GDM1 (cell line): ENCODE data around the gene TBCA.
A peak's percentile ranks its signal among the peaks of the same experiment; 100 is the strongest.

Experiments used
- DNase-seq: peaks from one replicate; lab custom pipeline; 2025; lab: John Stamatoyannopoulos, UW

Gene TBCA

GRCh38 chr5:77775790-77776553, at the start of gene TBCA:
TSS of gene TBCA (minus strand) at chr5:77776339. CDS start at chr5:77776257, 82 bp downstream.
- DNase-seq = peak; percentile 92

GRCh38 chr5:77824981-77825380, 48.8 kb upstream of the TBCA start:
- DNase-seq = no peak

- DNase-seq = no peak
These were observed 40.5 kb upstream of the TBCA start for GRCh38 chr5:77816686-77817085.

DNA sequence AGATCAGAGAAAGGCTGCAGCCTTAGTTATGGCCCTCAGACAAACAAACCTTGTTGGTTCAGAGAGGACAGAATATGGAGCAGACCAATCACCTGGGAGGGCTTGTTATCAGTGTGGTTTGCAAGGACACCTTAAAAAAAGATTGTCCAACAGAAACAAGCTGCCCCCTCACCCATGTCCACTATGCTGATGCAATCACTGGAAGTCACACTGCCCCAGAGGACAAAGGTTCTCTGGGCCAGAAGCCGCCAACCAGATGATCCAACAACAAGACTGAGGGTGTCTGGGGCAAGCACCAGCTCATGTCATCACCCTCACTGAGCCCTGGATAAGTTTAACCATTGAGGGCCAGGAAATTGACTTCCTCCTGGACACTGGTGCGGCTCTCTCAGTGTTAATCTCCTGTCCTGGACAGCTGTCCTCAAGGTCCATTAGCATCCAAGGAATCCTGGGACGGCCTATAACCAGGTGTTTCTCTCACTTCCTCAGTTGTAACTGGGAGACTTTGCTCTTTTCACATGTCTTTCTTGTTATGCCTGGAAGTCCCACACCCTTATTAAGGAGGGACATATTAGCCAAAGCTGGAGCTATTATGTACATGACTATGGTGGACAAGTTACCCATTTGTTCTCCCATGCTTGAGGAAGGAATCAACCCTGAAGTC, 36.9 kb upstream of the TBCA start:
- DNase-seq = no peak

DNA sequence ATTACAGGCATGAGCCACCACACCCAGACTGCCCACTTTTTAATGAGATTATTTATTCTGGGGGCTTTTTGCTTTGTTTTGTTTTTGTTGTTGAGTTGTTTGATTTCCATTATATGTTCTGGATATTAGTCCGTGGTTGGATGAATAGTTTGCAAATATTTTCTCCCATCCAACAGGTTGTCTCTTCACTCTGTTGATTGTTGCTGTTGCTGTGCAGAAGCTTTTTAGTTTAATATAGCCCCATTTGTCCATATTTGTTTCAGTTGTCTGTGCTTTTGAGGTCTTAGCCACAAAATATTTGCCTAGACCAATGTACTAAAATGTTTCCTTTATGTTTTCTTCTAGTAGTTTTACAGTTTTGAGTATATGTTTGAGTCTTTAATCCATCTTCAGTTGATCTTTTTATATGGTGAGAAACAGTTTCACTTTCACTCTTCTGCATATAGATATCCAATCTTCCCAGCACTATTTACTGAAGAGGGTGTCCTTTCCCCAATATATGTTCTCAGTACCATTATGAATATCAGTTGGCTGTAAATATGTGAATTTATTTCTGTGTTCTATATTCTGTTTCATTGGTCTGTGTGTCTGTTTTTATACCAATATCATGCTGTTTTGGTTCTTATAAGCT, 30.2 kb upstream of the TBCA start:
- DNase-seq = no peak

GRCh38 chr5:77798456-77798855, 22.3 kb upstream of the TBCA start:
- peak; percentile 64 for DNase-seq

DNA sequence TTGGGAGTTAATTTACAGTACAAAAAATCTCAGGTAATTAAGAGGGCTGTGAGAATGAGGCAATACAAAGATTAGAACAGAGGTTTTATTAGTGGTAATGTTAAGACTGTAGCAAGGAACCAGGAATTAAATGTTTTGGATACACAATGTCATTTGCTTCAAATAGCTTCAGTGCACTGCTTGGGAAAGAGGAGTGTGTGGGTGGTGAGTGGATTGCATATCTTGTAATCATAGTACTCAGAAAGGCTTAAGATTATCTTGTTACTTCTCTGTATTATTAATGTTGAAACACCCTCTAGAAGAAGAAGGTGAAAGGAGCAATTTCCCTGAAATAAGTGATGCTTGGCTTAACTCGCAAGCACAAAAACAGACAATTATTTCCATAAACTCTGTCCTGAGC, 21.0 kb upstream of the TBCA start:
- DNase-seq = no peak

DNA sequence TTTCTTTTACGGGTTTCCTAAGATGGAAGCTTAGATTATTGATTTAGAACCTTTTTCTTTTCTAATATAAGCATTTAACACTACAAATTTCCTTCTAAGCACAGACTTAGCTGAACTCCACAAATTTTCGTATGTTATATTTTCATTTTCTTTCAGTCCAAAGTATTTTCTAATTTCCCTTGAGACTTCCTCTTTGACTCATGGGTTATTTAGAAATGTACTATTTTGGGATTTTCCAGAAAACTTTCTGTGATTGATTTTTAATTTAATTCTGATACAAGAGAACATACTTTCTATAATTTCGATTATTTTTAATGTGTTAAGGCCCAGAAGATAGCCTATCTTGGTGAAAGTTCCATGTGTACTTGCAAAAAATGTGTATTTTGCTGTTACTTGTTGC, 19.7 kb upstream of the TBCA start:
- no peak for DNase-seq

DNA sequence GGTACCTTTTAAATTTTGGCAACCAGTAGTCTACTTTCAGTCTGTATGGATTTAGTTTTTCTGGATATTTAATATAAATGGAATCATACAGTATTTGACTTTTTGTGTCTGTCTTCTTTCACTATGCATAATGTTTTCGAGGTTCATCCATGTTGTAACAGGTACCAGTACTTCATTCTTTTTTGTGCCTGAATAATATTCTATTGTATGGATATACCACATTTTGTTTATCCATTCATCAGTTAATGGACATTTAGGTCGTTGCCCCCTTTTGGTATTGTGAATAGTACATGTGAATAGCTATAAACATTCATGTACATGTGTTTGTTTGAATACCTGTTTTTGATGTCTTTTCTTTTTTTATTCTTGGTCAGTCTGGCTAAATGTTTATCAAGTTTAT, 19.1 kb upstream of the TBCA start:
- DNase-seq = no peak

DNA sequence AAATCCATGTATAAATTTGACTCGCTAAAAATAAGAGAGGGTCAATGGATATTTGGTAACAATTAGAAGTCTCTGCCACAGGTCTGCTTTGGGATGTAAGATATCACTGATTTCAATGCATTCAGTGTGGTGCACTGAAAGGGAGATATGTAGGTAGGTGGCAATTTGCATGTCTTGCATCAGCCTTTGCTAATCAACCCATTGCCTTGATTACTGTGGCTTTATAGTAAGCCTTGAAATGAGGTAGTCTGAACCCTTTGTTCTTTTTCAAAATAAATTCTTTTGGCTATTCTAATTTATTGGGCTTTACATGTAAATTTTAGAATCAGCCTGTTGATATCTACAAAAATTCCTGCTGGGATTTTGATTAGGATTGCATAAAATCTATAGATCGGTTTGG, 15.8 kb upstream of the TBCA start:
- DNase-seq = no peak

DNA sequence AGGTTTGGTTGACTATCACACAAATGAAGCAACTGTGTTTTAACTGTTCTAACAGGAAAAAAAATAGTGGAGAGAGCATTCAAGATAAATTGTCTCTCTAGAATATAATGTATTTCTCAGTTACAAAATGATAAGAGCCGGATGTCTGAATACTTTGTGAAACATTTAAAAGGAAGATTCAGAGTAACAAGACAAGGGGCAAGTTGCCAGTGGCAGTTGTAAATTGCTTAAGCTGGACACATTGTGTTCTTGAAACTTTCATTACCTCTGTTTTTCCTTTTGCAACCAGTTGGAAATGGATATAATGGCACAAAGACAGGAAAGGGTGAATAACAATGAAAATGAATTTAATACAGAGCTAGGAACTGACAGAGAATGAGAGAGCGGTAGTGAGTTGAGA, 15.2 kb upstream of the TBCA start:
- no peak for DNase-seq

- DNase-seq = no peak
These were observed 9.1 kb upstream of the TBCA start for GRCh38 chr5:77785229-77785628.

- DNase-seq = no peak
These were observed 8.6 kb upstream of the TBCA start for GRCh38 chr5:77784735-77785134.

DNA sequence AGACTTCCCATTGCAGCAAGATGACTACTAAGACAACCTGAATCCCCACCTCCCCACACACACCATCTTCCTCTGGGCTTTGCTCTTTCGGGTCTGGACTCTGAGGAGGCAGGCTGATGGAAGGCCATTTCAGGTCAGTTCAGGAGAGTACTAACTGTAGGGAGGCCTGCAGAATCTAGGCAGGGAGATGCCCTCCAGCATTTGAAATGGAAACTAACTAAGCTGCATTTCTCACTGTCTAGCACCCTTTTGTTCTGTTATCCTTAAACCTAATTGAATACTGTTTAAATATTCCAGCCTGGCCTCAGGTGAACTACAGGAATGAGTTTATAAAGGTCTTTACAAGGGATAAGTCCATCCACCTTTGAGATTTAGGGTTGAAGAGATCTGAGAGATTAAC, 4.9 kb upstream of the TBCA start:
- no peak for DNase-seq

DNA sequence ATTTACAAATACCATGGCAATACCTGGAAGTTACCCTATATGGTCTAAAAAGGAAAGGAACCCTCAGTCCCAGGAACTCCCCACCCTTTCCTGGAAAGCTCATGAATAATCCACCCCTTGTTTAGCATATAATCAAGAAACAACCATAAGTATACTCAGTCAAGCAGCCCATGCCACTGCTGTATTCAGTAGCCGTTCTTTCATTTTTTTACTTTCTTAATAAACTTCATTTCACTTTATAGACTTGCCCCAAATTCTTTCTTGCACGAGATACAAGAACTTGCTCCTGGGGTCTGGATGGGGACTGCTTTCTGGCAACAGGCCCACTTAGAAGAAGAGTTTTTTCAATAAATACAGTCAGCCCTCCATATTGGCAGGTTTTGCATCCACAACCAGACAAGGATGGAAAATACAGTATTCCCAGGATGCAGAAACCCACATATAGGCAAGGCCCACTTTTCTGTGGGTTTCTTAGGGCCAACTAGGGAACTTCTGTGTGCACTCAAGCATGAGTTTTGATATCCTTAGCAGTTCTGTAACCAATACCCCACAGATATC, 2.8 kb upstream of the TBCA start:
- no peak for DNase-seq

GRCh38 chr5:77778398-77778797, 2.3 kb upstream of the TBCA start:
- DNase-seq = no peak

DNA sequence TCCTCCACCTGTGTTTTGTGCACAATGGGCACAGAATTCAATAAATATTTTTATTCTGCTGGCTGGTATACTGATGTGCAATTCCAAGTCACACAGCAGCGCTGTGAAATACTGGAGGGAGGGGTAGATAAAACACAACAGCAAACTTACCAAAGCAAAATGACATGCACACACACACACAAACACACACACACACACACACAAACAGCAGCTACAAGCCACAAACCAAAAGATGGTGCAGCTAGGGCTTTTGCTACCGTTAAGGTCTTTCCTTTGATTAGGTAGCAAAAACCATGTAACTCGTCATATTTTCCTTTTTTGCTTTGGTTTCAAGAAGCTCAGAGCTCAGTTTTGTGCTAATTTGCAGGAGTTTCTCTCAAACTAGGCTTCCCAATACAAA, 1.8 kb upstream of the TBCA start:
- DNase-seq = no peak

DNA sequence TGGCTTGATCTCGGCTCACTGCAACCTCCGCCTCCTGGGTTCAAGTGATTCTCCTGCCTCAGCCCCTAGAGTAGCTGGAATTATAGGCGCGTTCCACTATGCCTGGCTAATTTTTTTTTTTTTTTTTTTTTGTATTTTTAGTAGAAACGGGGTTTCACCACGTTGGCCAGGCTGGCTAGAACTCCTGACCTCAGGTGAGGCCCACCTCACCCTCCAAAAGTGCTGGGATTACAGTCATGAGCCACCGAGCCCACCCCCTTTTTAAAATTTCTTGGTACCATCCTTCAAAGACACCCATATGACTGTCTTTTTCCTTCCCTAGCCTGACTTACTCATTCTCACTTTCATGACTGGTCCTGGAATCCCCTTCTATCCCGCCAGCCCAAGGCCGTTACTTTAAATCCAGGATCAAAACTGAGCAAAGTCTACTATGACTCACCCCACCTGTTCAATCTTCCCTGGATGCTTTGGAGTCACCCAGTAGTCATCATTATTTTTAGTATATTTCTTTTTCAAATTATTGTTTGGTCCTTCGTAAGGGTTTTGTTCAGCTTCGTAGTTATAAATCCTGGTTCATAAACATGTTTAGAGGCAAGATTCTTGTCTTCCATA, 1.2 kb upstream of the TBCA start:
- DNase-seq = no peak

GRCh38 chr5:77776554-77777206, 541 bp upstream of the TBCA start:
- DNase-seq = no peak

DNA sequence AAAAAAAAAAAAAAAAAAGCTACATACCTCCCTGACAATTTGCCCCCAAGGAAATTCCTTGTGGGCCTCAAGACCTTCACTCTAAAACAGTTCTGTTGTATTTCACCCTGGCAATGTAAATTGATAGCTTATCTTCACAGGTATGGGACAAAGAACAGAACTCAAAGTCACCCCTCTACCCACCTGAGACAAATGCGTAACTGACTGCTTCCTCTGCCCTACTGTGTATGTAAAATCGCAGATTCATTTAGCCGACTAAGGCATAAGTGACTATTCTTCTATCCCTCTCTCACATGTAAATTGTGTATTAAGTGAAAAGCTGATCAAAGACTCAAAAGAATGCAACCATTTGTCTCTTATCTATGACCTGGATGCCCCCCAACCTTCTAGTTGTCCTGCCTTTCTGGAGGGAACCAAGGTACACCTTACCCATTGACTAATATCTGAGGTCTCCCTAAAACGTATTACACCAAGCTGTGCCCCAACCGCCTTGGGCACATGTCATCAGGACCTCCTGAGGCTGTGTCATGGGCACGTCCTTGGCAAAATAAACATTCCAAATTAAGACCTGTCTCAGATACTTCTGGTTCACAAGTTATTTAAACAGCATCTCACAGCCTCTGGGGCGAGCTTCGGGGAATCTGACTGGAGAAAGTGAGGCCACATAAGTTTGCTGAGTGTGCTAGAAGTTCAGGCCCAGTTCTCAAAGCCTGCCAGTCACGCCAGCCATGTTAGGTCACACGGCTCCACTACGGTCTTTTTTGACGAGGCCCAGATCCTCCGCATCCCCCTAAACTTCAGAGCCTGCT, 954 bp downstream of the TBCA start:
- DNase-seq = no peak

DNA sequence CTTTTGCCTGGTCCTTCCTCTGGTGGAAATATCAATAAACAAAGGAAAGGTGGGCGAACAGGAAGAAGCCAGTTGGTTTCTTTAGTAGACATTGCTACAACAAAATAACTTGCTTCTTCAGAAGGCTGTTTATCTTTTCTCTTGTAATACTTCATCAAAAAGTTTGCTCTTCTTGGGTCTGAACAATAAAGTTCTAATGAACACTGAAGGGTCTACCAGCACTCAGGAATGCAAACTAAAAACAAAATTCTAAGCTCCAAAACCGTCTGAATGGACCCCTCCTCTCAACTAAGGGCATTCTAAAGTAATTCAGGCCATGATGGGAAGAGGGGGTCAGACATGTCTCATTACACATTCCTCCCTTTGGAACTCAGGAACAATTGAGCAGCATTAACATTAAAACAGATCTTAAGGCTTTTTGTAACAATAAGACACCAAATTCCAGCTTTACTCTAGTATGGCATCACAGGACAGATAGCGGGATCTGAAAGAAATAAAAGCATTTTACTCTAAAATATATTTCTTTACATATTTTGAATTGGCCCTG, 2.3 kb downstream of the TBCA start:
- no peak for DNase-seq
